ENCODE data around the gene TIMD4. TPM values are rescaled to one million over a fixed set of nuclear protein-coding genes. Genes with fewer than 3 reads are reported as not detected.

Gene TIMD4
- total RNA-seq, 2 experiments from 2014 or later: 2.3 to 3.5 TPM

- ATAC-seq (peak; percentile 67), DNase-seq (no peak)
- H3K4me1 Mint-ChIP-seq: peaks cover 23% of the 10 kb centered on the region
- peak overlapping the region; percentile 52 for H3K27ac Mint-ChIP-seq
- H3K4me3 Mint-ChIP-seq: no peak overlapping the region
- CTCF ChIA-PET: no interaction called here
- no peaks in the 10 kb centered on the region for H3K27me3 Mint-ChIP-seq
- no peaks in the 10 kb centered on the region for H3K9me3 Mint-ChIP-seq (ENCODE audit: low read depth)
- H3K36me3 Mint-ChIP-seq (ENCODE audit: low read depth): no peaks in the 10 kb centered on the region
- POLR2A ChIA-PET: no interaction called here
- intact Hi-C loops (cut with DNase I, micrococcal nuclease): no loop called here
Observed at GRCh38 chr5:156893517-156893916, 69.5 kb downstream of the TIMD4 start.

- peak; percentile 51 for ATAC-seq
- no peak overlapping the region for H3K4me3 Mint-ChIP-seq
- intact Hi-C loops (cut with DNase I, micrococcal nuclease): no loop called here
- H3K36me3 Mint-ChIP-seq (ENCODE audit: low read depth): no peaks in the 10 kb centered on the region
- POLR2A ChIA-PET: no interaction called here
- CTCF ChIA-PET: interaction anchor here (1.0 kb wide), 1 partner anchor 31 kb away, joined by 4 read pairs; no protein-coding TSS in a partner anchor
- peak overlapping the region; percentile 1 for H3K27ac Mint-ChIP-seq
- peaks cover 23% of the 10 kb centered on the region for H3K4me1 Mint-ChIP-seq
- H3K9me3 Mint-ChIP-seq (ENCODE audit: low read depth): no peaks in the 10 kb centered on the region
- no peak for DNase-seq
- no peaks in the 10 kb centered on the region for H3K27me3 Mint-ChIP-seq
Observed at GRCh38 chr5:156892864-156893263, 70.2 kb downstream of the TIMD4 start.

- DNase-seq: no peak
- POLR2A ChIA-PET: no interaction called here
- no peaks in the 10 kb centered on the region for H3K27me3 Mint-ChIP-seq
- H3K4me1 Mint-ChIP-seq: peaks cover 23% of the 10 kb centered on the region
- ATAC-seq: peak; percentile 44
- intact Hi-C loops (cut with DNase I, micrococcal nuclease): no loop called here
- H3K4me3 Mint-ChIP-seq: no peak overlapping the region
- H3K9me3 Mint-ChIP-seq (ENCODE audit: low read depth): no peaks in the 10 kb centered on the region
- peak overlapping the region; percentile 32 for H3K27ac Mint-ChIP-seq
- H3K36me3 Mint-ChIP-seq (ENCODE audit: low read depth): no peaks in the 10 kb centered on the region
- CTCF ChIA-PET: interaction anchor here (1.0 kb wide), 1 partner anchor 32 kb away, joined by 4 read pairs; no protein-coding TSS in a partner anchor
Observed at GRCh38 chr5:156892223-156892622, 70.8 kb downstream of the TIMD4 start.

- H3K36me3 Mint-ChIP-seq (ENCODE audit: low read depth): no peaks in the 10 kb centered on the region
- POLR2A ChIA-PET: no interaction called here
- ATAC-seq (no peak), DNase-seq (no peak)
- CTCF ChIA-PET: interaction anchor here (0.5 to 0.6 kb wide), 4 partner anchors 14 to 1255 kb away, joined by 3 to 4 read pairs (median 4); no protein-coding TSS in a partner anchor
- H3K27ac Mint-ChIP-seq: no peak overlapping the region
- H3K4me1 Mint-ChIP-seq: peaks cover 19% of the 10 kb centered on the region
- intact Hi-C loops (cut with DNase I, micrococcal nuclease): no loop called here
- H3K9me3 Mint-ChIP-seq (ENCODE audit: low read depth): no peaks in the 10 kb centered on the region
- peaks cover 4% of the 10 kb centered on the region for H3K27me3 Mint-ChIP-seq
- no peak overlapping the region for H3K4me3 Mint-ChIP-seq
Observed at GRCh38 chr5:156888520-156888919, 74.5 kb downstream of the TIMD4 start.

GRCh38 chr5:156883316-156883875, 79.6 kb downstream of the TIMD4 start:
- ATAC-seq: no peak
- Mint-ChIP-seq H3K4me1 (no peaks in the 10 kb centered on the region), H3K4me3 (no peak overlapping the region), H3K36me3 (ENCODE audit: low read depth) (no peaks in the 10 kb centered on the region), H3K27me3 (peaks cover 4% of the 10 kb centered on the region), H3K27ac (no peak overlapping the region), H3K9me3 (ENCODE audit: low read depth) (no peaks in the 10 kb centered on the region)
- ChIA-PET CTCF (no interaction called here), POLR2A (no interaction called here)
- intact Hi-C loops (cut with DNase I, micrococcal nuclease): no loop called here
- no peak for DNase-seq

- no peak for ATAC-seq
- H3K27me3 Mint-ChIP-seq: no peaks in the 10 kb centered on the region
Observed at GRCh38 chr5:156879665-156880285, 83.3 kb downstream of the TIMD4 start.

GRCh38 chr5:156871212-156871611, 91.8 kb downstream of the TIMD4 start:
- ChIA-PET CTCF (no interaction called here), POLR2A (no interaction called here)
- Mint-ChIP-seq H3K27ac (no peak overlapping the region), H3K4me3 (no peak overlapping the region), H3K27me3 (peaks cover 2% of the 10 kb centered on the region), H3K9me3 (ENCODE audit: low read depth) (peaks cover 11% of the 10 kb centered on the region), H3K36me3 (ENCODE audit: low read depth) (peaks cover 2% of the 10 kb centered on the region), H3K4me1 (peaks cover 3% of the 10 kb centered on the region)
- intact Hi-C loops (cut with DNase I, micrococcal nuclease): no loop called here
- ATAC-seq (no peak), DNase-seq (no peak)

More at GRCh38 chr5:156879665-156880285, 83.3 kb downstream of the TIMD4 start:
- H3K27ac Mint-ChIP-seq: no peak overlapping the region
- no peak for DNase-seq
- no peaks in the 10 kb centered on the region for H3K4me1 Mint-ChIP-seq
- intact Hi-C loops (cut with DNase I, micrococcal nuclease): no loop called here
- ChIA-PET CTCF (interaction anchor here (0.9 kb wide), 1 partner anchor 252 kb away, joined by 3 read pairs; no protein-coding TSS in a partner anchor), POLR2A (no interaction called here)
- H3K9me3 Mint-ChIP-seq (ENCODE audit: low read depth): no peaks in the 10 kb centered on the region
- H3K4me3 Mint-ChIP-seq: no peak overlapping the region
- H3K36me3 Mint-ChIP-seq (ENCODE audit: low read depth): no peaks in the 10 kb centered on the region

- ATAC-seq (no peak), DNase-seq (no peak)
- Mint-ChIP-seq H3K27me3 (peaks cover 2% of the 10 kb centered on the region), H3K9me3 (ENCODE audit: low read depth) (peaks cover 11% of the 10 kb centered on the region), H3K27ac (no peak overlapping the region), H3K36me3 (ENCODE audit: low read depth) (peaks cover 2% of the 10 kb centered on the region), H3K4me3 (no peak overlapping the region), H3K4me1 (peaks cover 3% of the 10 kb centered on the region)
- ChIA-PET CTCF (no interaction called here), POLR2A (interaction anchor here (0.5 kb wide), 1 partner anchor 10 kb away, joined by 3 read pairs; no protein-coding TSS in a partner anchor)
- intact Hi-C loops (cut with DNase I, micrococcal nuclease): no loop called here
Observed at GRCh38 chr5:156870498-156870839, 92.6 kb downstream of the TIMD4 start.

Other genes with a start within 250 kb of the TIMD4 start
- under 1 TPM in 1 of 2 experiments, not detected in 1; 0.11 TPM for gene PPP1R2B, start 112.9 kb downstream of the TIMD4 start, total RNA-seq
- under 1 TPM in 1 of 2 experiments, not detected in 1; 0.65 TPM for gene HAVCR1, start 95.9 kb upstream of the TIMD4 start, total RNA-seq
- gene HAVCR2, start 145.8 kb upstream of the TIMD4 start, total RNA-seq: 10 to 100 TPM; 12.6 to 15.9 TPM
- gene MED7, start 179.6 kb upstream of the TIMD4 start, total RNA-seq: 10 to 100 TPM in 1 of 2 experiments, 1 to 10 TPM in 1; 10.0 to 16.9 TPM
- under 1 TPM; 0.79 to 0.82 TPM for gene GARIN3, start 203.0 kb upstream of the TIMD4 start, total RNA-seq
- 100 to 1,000 TPM; 208 to 249 TPM for gene ITK, start 217.6 kb upstream of the TIMD4 start, total RNA-seq